Uterus (tissue), 2 donors: Measurements from ENCODE around the gene PTGER2.

Source experiments
- CTCF ChIP-seq, 4 experiments: fragments of 200-600 bp in 2 of 4; fragments of 450-650 bp in 2 of 4; sonication (generic) in 2 of 4; IDR thresholded peaks; one replicate each; pipeline ENCODE4 v1.5.1; 2016 to 2019; ENCODE audit warnings: antibody characterized with exemption in 4 of 4, mild to moderate bottlenecking in 2 of 4, moderate library complexity in 1 of 4
- POLR2A ChIP-seq, 2 donors: fragments of 450-650 bp; IDR thresholded peaks; one replicate each; pipeline ENCODE4 v1.6.1; 2016; ENCODE audit warnings: antibody characterized with exemption in 2 of 2, mild to moderate bottlenecking in 1 of 2, moderate library complexity in 1 of 2

- TF ChIP-seq CTCF (IDR thresholded peaks at IDR 0.05) (no peak), POLR2A (IDR thresholded peaks at IDR 0.05) (no peak)
Measured at GRCh38 chr14:52319919-52320318, 5.8 kb downstream of the PTGER2 start.
